GM21786 (cell line): ENCODE data around the gene DEK.

Experiments
- ATAC-seq: cut with Tn5 transposase; IDR thresholded peaks from one replicate; pipeline ENCODE4 v1.9.1; 2021; ENCODE audit not compliant: unreplicated experiment

DEK gene

DNA sequence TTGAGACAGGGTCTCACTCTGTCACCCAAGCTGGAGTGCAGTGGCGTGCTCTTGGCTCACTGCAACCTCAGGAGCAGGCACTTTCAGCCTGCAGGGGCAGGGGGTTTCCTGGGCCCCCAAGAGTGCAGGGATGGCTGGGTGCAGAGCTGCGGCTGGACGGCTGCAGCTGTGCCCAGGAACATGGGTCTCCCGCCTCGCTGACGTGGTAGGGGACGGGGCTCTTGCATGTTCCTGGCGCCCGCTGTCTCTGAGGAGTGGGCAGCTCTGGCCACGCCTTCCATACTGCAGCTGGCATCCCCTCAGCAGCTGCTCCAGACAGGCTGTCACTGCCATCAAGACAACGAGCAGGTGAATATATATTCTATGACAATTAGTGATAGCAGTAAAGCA, 2.2 kb upstream of the DEK start:
- no peak for ATAC-seq

DNA sequence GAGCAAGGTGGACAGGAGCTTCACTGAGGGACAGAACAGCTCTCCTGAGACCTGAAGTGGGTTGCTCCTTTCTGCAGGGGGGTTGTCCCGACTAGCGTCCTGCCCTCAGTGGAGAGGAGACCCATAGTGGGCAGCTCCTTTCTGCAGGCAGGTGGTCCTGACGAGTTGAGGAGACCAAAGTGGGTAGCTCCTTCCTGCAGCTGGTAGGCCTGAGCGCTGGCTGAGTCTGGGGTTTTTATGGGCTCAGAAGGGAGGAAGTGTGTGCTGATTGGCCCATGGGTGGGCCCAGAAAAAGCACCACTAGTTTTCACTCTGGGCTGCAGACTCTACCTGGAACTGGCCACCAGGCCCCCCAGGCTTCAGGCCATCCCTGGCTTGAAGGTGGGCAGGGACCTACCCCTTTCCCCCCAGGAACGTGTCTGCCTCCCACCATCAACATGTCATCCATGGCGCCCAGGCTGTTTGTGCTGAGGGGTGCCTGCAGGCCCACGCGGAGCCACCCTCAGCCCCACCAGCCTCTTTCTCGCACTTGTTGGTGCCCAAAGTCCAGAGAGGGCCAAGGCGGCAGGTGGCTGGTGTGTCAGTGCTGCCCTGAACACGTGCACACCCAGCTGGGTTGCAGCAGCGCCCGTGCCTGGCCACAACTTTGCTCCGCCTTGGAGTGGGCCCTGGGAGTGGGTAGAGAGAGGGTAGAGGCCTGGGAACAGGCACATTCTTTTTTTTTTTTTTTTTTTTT, 1.6 kb upstream of the DEK start:
- ATAC-seq: no peak

DNA sequence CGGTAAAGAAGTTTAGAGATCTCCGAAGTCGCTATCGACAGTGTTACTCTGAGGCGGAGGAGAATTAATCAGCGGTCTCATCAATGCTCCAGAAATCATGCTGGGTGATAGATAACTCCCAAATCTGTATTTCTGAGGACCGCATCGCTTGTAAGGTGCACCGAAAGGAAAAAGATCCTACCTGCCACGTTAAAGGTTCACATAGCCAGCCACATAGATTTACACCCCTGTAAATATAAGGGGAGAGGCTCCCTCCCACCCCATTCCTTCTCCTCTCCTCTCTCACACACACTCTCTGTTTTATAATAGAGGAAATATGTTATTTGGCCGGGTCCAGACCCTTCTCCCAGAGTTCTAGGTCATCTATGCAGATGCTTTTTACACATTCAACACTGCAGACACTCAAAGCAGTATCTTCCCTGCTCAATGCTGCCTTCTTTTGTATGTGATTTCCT, 620 bp upstream of the DEK start:
- no peak for ATAC-seq

DNA sequence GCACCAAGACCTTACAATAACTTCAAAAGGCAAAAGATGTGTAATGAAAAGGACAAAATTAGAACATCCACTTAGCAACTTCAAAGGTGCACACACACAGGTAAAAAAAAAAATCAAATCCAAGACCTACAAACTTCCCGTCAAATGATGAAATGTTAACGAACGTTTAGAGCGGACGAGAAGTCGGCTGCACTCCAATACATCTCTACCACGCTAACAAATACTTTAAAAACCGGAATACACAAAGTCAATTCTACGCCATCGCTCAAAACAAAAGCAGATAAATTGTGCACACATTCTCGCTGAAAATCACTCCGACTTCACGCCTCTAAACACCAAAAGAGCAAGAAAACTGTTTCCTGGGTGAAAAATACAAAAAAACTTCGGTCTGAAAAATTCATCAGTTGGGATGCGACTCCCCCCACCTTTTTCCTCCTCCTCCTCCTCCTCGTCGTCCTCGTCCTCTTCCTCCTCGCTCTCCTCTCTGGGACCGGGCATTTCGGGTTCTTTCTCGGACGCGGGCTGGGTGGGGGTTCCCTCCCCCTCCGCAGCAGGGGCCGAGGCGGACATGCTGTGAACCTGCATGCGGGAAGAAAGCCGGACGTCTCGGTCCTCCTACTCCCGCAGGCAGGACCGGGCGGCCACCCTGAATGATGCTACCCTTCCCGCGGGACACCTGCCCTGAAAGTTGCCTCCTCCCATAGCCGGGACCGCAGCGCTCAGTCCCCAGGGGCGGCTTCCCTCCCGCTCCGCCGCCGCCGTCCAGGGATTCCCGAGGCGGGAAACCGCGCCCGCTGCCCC, 712 bp downstream of the DEK start:
- ATAC-seq: no peak

DNA sequence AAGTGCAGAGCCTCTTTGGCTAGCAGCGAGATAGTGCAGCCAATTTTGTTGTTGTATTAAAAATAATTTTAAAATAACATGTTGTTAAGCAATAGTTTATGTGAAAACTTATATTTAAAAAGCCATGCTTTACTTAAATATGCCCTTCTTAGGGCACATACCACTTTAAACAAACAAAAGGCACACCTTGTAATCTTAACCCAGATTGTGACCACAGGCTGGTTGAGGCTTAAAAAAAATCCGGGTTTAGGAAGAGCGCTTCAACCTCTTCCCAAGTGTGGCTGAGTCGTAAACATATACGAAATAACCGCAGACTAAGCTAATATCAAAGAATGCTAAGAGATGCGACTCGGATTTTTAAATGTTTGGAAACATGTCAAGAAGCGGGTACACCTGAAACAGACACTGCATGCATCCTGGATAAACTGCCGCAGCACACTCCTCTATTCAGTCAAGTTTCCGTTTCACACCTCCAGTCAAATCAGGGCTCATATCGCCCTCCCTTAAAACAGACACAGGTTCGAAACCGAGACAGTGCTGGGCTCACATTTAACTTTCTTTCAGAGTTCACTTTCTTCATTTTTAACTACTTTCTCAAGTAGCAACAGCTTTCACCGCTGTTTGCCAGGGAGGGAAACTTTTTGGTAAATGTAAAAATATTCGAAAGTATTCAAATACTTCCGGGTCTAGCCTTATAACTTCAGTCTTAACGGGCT, 1.5 kb downstream of the DEK start:
- peak; percentile 60 for ATAC-seq

DNA sequence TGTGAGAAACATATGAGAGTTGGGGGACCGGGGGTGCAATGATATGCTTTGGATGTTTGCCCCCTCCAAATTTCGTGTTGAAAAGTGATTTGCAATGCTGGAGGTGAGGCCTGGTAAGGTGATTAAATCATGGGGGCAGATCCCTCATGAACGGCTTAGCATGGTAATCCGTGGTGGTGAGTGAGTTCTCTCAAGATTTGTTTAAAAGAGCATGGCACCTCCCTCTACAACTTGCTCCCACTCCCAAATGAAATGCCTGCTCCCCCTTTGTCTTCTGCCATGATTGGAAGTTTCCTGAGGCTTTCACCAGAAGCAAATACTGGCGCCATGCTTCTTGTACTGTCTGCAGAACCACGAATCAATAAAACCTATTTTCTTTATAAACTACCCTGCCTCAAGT, 2.5 kb downstream of the DEK start:
- ATAC-seq: no peak

DNA sequence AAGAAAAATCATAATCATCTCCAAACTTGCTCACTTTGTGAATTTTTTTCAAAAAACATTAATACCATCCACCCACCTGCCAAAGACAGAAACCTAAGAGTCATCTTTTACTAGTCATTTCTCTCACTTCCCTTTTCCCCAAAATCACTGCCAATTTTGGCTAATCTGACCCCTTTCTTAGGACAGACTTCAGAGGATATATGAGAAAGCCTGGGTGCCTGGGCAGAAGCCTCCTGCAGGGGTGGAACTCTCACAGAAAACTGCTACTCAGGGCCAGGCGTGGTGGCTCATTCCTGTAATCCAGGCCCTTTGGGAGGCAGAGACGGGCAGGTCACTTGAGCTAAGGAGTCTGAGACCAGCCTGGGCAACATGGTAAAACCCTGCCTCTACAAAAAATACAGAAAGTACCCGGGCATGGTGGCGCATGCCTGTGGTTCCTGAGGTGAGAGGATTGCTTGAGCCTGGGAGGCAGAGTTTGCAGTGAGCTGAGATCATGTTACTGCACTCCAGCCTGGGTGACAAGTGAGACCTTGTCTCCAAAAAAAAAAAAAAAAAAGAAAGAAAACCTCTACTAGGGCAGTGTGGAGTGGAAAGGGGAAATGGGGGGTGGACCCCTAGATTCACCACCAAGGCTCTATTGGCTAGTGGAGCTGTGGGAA, 3.8 kb downstream of the DEK start:
- ATAC-seq: peak; percentile 42

DNA sequence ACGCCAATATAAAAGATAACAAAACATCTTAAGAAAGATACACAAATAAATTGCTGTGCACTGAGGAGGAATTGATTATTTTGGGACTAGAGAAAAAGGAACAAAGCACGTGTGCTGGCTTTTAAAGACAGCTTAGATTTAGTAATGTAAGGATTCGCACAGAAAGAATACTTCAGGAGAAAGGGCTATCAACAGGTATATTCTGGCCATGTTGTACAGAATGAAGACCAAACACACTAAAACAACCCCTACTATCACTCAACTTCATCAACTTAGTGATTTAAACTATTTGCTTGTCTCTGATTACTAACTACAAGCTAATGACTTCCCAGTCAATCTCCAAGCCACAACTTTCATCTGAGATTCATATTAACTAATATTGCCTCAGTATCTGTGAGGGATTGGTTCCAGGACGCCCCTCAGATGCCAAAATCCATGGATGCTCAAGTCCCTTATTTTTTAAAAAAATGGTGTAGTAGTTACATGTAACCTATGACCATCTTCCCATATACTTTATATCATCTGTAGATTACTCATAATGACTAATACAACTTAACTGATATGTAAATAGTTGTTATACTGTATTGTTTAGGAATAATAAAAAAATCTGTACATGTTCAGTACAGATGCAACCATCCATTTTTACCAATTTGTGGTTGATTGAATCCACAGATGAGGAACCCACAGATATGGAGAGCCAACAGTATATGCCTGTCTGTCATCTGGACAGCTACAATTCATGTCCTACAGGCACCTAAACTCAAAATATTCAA, 4.5 kb downstream of the DEK start:
- no peak for ATAC-seq

DNA sequence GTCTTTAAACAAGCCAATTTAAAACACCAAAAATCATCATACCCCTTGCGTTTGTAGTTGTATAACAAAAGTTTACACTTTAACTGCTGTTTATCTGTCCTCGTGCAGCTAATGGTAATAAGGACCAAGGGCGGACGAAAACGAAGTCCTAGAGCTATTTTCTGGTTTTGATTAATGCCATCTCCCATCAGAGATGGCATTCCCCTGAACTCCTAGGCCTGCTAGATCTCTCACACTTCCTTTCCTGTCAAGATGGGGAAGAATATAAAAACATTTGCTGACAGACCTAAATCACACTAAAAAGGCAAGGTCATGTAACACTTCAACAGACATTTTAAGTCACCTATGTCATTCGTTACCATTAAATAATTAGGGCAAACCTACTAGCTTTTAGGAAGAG, 9.5 kb downstream of the DEK start:
- ATAC-seq: no peak

DNA sequence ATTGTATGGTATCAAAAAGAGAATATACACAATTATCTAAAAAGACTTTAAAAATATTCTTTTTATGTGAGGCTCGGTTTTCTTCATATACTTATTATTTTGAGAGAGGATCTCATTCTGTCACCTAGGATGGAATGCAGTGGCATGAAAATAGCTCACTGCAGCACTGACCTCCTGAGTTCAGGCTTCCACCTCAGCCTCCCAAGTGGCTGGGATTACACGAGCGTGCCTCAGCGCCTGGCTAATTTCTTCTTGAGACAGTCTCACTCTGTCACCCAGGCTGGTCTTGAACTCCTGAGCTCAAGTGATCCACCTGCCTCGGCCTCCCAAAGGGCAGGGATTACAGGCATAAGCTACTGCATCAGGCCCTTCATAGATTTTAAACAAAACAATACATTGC, 10.7 kb downstream of the DEK start:
- ATAC-seq: no peak

DNA sequence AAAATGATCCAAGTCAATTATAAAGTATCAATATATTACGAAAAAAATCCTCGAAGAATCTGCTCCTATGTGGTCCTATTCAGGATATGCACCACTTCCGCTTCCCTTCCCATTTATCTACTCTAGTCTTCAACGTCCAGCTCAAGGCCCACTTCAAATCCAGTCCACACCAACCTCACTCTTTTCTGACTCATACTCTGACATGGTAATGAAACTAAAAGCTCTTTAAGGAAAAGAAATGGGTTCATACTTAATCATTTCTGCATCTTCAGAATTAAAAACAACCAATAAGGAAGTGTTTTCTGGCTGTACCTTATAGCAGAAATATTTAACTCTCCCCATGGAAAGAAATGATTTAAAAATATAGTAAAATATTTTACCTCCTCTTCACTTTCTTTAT, 15.1 kb downstream of the DEK start:
- no peak for ATAC-seq

DNA sequence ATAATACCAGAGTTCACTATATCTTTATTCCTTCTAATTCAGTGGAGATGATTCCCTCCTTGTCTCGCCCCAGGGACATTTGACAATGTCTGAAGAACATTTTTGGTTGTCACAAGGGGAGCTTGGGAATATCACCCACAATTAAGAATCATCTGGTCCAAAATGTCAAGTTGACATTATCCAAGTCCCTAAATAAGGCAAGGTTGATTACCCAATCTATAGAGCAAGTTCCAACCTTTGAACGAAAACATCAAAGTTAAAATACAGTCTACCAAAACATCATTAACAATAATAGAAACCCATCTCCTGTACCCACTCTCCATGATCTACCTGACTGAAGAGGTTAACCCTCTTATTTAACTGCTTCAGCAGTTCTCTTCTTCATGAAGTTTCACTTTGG, 15.6 kb downstream of the DEK start:
- ATAC-seq: no peak

DNA sequence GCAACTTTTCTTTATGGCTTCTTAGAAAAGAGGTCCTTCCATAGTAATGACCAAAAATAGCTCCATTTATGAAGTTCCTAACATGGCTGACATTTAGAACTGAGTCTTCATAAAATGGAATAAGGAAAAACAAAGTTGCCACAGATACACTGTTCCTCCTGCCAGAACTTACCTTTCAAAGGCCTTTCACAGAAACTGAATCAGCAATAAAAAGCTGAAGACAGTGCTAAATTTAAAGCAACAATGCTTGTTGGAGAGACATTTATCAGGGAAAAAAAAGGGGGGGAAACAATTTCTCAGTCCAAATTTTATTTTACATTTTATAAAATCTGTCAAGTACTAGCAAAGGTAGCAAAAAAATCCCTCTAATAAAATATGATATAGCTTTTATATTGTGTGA, 17.3 kb downstream of the DEK start:
- ATAC-seq: no peak

DNA sequence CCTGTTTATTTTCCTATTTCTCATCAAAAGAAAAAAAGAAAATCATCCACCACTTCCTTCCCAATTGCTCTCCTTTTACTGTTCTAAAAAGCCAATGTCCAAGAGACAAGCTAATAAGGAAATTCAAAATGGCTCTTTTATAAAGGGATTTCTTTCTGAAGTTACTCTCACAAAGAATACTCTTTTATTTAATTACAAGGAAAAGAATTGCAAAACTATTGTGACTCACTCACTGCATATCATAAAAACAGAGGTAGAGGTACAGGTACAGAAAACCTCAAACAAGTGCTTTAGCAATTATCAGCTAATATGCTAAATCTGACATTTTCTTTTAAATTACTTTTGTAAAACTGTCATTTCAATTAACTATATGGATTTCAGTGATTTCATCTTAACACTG, 18.1 kb downstream of the DEK start:
- no peak for ATAC-seq

DNA sequence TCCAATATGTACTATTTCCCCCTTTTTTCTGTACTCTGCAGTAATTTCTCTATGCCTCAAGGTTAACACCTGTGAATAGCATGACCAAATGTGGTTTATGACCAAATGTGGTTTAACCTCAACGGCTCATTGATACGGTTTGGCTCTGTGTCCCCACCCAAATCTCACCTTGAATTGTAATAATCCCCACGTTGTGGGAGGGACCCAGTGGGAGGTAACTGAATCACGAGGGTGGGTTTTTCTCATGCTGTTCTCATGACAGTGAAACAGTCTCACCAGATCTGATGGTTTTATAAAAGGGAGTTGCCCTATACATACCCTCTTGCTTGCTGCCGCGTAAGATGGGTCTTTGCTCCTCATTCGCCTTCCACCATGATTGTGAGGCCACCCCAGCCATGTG, 18.7 kb downstream of the DEK start:
- ATAC-seq: peak; percentile 48

DNA sequence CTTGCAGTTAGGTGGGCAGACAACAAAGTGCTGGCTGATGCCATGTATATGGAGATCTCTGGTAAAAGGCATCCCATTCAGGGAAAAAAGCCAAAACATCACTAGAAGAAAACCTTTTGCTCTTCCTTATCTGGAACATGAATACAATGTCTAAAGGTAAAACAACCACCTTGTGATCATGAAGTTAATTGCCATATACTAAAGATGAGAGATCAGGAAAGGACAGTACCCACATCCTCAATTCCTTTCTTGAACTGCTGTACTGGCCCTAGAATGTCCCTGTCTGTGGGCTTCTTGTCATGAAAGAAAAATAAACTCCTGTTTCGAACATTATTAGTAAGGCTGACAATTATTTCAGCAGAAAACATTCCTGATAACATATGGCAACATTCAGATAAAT, 19.3 kb downstream of the DEK start:
- no peak for ATAC-seq

DNA sequence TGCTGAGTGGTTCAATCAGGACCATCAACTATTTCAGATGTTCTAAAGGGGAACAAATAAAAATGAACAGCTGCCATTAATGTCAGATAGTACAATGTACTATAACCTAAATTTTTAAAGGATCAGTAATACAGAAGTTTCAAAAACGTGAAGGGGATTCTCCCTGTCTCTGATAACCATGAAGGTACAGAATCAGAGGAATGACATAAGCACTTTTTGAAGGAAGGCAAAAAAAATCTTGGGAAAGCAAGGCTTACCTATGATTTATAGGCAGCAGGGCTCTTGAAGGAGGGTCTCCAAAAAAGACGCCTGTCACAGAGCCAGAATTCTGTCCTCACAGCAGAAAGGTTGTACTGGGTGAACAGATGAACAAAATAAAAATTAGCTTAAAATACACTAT, 20.1 kb downstream of the DEK start:
- ATAC-seq: no peak

DNA sequence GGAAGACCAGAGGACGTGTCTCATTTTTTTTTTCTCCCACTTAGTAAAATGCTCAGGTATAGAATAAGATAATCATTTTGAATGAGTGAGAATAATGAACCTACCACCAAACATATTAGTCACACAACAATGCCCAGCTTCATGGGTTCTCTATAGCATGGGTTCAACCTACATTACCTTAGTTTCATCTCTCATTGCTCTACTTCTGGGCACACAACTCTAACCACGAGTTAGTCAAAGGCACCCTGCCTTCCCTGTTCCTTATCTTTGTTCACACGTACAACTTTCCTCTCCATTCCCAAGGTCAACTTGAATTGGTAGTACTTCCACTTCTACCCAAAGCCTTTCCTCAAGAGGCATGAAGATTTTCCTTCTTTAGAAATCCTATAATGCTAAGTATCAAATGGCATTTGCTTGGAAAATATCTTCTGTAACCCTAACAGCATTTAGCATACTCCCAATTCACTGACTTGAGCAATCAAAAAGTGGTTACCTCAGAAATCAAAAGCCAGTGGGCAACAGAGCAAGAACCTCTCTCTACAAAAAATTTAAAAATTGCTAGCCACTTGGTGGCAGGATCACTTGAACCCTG, 20.9 kb downstream of the DEK start:
- ATAC-seq: no peak

DNA sequence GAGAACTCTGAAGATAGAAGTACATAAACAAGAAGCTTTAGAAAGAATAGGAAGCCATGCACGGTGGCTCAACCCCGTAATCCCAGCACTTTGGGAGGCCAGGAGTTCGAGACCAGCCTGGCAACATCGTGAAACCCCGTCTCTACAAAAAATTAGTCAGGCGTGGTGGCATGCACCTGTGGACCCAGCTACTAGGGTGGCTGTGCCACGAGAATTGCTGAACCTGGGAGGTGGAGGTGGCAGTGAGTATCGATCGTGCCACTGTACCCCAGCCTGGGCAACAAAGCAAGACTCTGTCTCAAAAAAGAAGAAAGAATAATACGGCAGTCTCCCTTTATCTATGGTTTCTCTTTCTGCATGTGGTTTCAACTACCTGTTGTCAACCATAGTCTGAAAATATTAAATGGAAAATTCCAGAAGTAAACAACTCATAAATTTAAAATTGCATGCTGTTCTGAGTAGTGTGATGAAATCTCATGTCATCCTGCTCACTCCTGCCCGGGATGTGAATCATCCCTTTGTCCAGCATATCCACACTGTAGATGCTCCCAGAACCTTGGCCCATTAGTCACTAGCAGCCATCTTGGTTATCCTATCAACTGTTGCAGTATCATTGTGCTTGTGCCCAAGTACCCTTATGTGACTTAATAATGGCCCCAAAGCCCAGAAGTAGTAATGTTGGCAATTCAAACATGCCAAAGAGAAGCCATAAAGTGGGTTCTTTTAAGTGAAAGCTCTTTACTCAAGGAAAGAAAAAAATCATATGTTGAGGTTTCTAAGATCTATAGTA, 22.1 kb downstream of the DEK start:
- ATAC-seq: no peak
